Measurements from ENCODE around the gene OMP.

GRCh38 chr11:77080643-77081210, 21.9 kb upstream of the OMP start:
- no peak for TF ChIP-seq POLR2A (IDR thresholded peaks at IDR 0.05; ENCODE audit: low read depth, low read length)
- TF ChIP-seq TAF1 (IDR thresholded peaks at IDR 0.05; ENCODE audit: low read depth, low read length) = no peak
- TF ChIP-seq SPI1 (IDR thresholded peaks at IDR 0.05; ENCODE audit: low read depth, low read length) = no peak

All from GM12891 (cell line).